RWPE1 (cell line): ENCODE results near the gene BRCA2.
"Not testable (repeated sequence)": the region's sequence is repeated elsewhere in the genome, so short reads cannot be mapped to it uniquely, and the experiment has no call there.

Experiments
- CTCF ChIA-PET: fragments of 350-600 bp; sonication (Branson Sonifier 250); formaldehyde crosslinking; extraction: SDS; loops from one replicate; lab custom pipeline; 2021; lab: Yijun Ruan, JAX
- POLR2A ChIA-PET: fragments of 400-600 bp; formaldehyde crosslinking; extraction: SDS; loops from one replicate; lab custom pipeline; 2020; ENCODE audit warnings: antibody characterized with exemption; ENCODE audit not compliant: low non-redundant PET; lab: Yijun Ruan, JAX
- DNase-seq: peaks from one replicate; pipeline ENCODE4 v3.0.0; 2012; ENCODE audit warnings: low spot score
- H3K27ac ChIP-seq: fragments of 450-650 bp; 2 replicates; pipeline ENCODE4 v1.5.1; 2017
- TF ChIP-seq, protein P1 (sequence below): fragments of 450-650 bp; conservative IDR thresholded peaks from 2 replicates; pipeline ENCODE4 v1.5.1; 2017; ENCODE audit warnings: low read depth, mild to moderate bottlenecking

BRCA2 gene

DNA sequence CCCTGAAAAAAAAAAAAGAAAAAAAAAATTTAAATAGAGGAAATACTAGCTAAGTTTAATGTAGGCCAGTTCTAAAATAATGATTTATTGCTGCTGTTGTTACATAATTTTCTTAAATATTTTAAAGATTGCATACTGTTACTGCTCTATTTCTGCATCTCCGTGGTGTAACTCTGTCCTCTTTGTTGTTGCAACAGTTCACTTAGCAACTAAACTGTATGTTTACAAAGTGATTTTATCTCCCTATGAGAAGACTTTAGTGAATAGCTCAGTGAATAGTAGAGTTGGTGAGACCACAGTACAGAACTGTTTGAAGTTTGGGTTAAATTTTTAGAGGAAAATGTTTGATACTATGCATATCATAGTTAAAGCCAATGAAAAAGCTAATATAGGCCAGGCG lies 19.4 kb downstream of the BRCA2 start:
- TF ChIP-seq, protein P1, sequence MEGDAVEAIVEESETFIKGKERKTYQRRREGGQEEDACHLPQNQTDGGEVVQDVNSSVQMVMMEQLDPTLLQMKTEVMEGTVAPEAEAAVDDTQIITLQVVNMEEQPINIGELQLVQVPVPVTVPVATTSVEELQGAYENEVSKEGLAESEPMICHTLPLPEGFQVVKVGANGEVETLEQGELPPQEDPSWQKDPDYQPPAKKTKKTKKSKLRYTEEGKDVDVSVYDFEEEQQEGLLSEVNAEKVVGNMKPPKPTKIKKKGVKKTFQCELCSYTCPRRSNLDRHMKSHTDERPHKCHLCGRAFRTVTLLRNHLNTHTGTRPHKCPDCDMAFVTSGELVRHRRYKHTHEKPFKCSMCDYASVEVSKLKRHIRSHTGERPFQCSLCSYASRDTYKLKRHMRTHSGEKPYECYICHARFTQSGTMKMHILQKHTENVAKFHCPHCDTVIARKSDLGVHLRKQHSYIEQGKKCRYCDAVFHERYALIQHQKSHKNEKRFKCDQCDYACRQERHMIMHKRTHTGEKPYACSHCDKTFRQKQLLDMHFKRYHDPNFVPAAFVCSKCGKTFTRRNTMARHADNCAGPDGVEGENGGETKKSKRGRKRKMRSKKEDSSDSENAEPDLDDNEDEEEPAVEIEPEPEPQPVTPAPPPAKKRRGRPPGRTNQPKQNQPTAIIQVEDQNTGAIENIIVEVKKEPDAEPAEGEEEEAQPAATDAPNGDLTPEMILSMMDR: no peak
- ChIA-PET CTCF (interaction anchor here (0.6 kb wide), 1 partner anchor 17 kb away, joined by 3 read pairs; no protein-coding TSS in a partner anchor), POLR2A (interaction anchor here (0.6 kb wide), 1 partner anchor 407 kb away, joined by 6 read pairs; no protein-coding TSS in a partner anchor)
- no peak overlapping the region for H3K27ac ChIP-seq
- no peak for DNase-seq

DNA sequence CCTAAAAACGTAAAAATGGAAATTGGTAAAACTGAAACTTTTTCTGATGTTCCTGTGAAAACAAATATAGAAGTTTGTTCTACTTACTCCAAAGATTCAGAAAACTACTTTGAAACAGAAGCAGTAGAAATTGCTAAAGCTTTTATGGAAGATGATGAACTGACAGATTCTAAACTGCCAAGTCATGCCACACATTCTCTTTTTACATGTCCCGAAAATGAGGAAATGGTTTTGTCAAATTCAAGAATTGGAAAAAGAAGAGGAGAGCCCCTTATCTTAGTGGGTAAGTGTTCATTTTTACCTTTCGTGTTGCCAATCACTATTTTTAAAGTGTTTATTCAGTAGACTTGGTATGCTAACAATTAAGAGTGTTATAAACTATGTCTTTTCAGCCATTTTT lies 25.6 kb downstream of the BRCA2 start:
- H3K27ac ChIP-seq: no peak overlapping the region
- POLR2A ChIA-PET: no interaction called here
- TF ChIP-seq, protein P1: no peak
- CTCF ChIA-PET: no interaction called here
- no peak for DNase-seq

DNA sequence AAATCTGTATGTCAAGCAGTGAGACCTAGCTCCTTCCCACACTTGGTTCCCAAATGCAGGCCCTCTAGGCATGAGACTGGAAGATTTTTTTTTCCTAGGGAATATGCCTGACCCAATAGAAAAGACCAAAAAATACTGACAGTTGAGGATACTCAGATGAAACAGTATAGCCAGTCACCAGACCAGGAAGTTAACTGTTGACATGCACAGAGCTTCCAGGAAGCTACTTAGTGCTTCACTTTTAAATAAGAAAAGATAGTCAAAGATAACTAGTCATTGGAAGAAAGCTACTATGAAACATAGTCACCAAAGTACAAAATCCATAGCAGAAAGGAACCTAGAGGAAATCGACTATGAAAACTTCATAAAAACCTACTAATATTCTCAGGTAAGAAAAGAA lies 32.3 kb downstream of the BRCA2 start:
- ChIA-PET CTCF (interaction anchor here (0.8 to 1.2 kb wide), 2 partner anchors 118 to 1195 kb away, joined by 3 read pairs; no protein-coding TSS in a partner anchor), POLR2A (no interaction called here)
- H3K27ac ChIP-seq: no peak overlapping the region
- TF ChIP-seq, protein P1: no peak
- no peak for DNase-seq

DNA sequence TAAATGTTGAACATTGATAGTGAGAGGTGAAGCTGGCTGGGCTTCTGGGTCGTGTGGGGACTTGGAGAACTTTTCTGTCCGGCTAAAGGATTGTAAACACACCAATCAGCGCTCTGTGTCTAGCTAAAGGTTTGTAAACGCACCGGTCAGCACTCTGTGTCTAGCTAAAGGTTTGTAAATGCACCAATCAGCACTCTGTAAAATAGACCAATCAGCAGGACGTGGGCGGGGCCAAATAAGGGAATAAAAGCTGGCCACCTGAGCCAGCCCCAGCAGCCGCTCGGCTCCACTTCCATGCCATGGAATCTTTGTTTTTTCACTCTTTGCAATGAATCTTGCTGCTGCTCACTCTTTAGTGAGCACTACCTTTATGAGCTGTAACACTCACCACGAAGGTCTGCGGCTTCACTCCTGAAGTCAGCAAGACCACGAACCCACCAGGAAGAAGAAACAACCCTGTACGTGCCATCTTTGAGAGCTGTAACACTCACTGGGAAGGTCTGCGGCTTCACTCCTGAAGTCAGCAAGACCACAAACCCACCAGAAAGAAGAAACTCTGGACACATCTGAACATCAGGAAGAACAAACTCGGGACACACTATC lies 35.6 kb downstream of the BRCA2 start:
- CTCF ChIA-PET: interaction anchor here (0.6 to 0.9 kb wide), 3 partner anchors 50 to 867 kb away, joined by 3 to 5 read pairs (median 4); no protein-coding TSS in a partner anchor
- POLR2A ChIA-PET, DNase-seq, H3K27ac ChIP-seq: not testable (repeated sequence)

DNA sequence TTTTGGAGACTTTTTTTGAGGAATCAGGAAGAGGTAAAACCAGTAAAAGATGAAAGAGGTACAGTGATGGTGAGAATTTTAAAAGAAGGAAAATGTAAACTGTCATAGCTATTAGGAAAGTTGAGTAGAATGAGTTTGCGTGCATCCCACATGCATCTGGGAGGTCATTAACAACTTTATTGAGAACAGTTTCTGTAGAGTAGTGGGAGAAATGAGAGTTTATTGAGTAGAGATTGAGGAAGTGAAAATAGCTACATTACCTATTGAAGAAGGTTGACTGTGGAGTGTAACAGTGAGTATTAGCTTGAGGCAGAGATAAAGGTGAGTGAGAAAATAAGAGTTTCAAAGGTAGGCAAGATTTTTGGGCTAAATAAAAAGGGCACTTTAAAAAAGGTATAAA lies 38.7 kb downstream of the BRCA2 start:
- H3K27ac ChIP-seq: no peak overlapping the region
- ChIA-PET CTCF (no interaction called here), POLR2A (no interaction called here)
- no peak for DNase-seq
- TF ChIP-seq, protein P1: no peak

DNA sequence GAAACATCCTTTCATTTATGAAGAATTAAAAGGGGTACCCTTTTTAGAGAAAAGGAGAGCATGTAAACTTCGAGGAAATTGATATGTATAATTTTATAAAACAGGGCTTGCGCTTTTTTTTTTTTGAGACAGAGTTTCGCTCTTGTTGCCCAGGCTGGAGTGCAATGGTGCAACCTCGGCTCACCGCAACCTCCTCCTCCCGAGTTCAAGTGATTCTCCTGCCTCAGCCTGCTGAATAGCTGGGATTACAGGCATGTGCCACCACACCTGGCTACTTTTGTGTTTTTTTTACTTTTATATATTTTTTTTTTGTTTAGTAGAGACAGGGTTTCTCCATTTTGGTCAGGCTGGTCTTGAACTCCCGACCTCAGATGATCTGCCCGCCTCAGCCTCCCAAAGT lies 40.6 kb downstream of the BRCA2 start:
- DNase-seq, H3K27ac ChIP-seq, CTCF ChIA-PET, POLR2A ChIA-PET: not testable (repeated sequence)

DNA sequence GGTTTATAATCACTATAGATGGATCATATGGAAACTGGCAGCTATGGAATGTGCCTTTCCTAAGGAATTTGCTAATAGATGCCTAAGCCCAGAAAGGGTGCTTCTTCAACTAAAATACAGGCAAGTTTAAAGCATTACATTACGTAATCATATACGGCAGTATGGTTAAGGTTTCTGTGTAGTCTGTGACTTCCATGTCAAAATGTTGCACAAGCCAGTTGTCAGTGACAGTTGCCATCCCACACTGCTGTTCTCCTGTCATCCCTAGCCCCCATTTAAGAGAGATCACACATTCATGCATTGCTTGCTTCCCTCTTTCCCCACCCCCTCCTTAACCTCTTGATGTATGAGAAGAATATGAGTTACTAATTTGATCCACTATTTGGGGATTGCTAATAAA lies 47.3 kb downstream of the BRCA2 start:
- TF ChIP-seq, protein P1: no peak
- ChIA-PET CTCF (interaction anchor here (1.2 kb wide), 1 partner anchor 432 kb away, joined by 3 read pairs; no protein-coding TSS in a partner anchor), POLR2A (no interaction called here)
- no peak for DNase-seq
- no peak overlapping the region for H3K27ac ChIP-seq
